WTC11 (cell line): ENCODE measurements around the gene OTUD7B. TPM values are rescaled to one million over a fixed set of nuclear protein-coding genes. Genes with fewer than 3 reads are reported as not detected.

Source experiments
- ATAC-seq: fragments of 200-7000 bp; cut with Tn5 transposase; 2 replicates; pipeline ENCODE4 v1.10.0; 2021; ENCODE audit warnings: mild to moderate bottlenecking, moderate library complexity
- CTCF ChIA-PET: fragments of 300-600 bp; sonication (Branson Sonifier 250); formaldehyde crosslinking; loops from one replicate; lab custom pipeline; 2021; ENCODE audit warnings: antibody characterized with exemption; lab: Charles Lee
- POLR2A ChIA-PET: fragments of 350-600 bp; sonication (Branson Sonifier 250); formaldehyde crosslinking; loops from one replicate; lab custom pipeline; 2021; ENCODE audit warnings: antibody characterized with exemption; lab: Charles Lee
- DNase-seq: peaks from one replicate; pipeline ENCODE4 v3.0.0; 2021; ENCODE audit warnings: low spot score
- H3K27ac Mint-ChIP-seq: 2 replicates; pipeline ENCODE4 v1.8.0; 2021; ENCODE audit warnings: mixed read lengths
- H3K27me3 Mint-ChIP-seq: 2 replicates; pipeline ENCODE4 v1.8.0; 2021; ENCODE audit warnings: low read depth, mild to moderate bottlenecking, moderate library complexity, mixed read lengths
- H3K36me3 Mint-ChIP-seq: 2 replicates; pipeline ENCODE4 v1.8.0; 2021; ENCODE audit warnings: mixed read lengths
- H3K4me1 Mint-ChIP-seq: 2 replicates; pipeline ENCODE4 v1.8.0; 2022; ENCODE audit warnings: mixed read lengths
- H3K4me3 Mint-ChIP-seq: 2 replicates; pipeline ENCODE4 v1.8.0; 2021; ENCODE audit warnings: mild to moderate bottlenecking, moderate library complexity, mixed read lengths
- H3K9me3 Mint-ChIP-seq: 2 replicates; pipeline ENCODE4 v1.8.0; 2021; ENCODE audit warnings: mixed read lengths
- CBFB ChIP-seq: sonication (generic); formaldehyde crosslinking; IDR thresholded peaks from 2 replicates; pipeline ENCODE4 v1.8.1; 2022; ENCODE audit warnings: mild to moderate bottlenecking, low read depth, missing genetic modification reagents
- ELF4 ChIP-seq: sonication (generic); formaldehyde crosslinking; IDR thresholded peaks from 2 replicates; pipeline ENCODE4 v1.8.1; 2022; ENCODE audit warnings: low read depth, mild to moderate bottlenecking, moderate library complexity, missing genetic modification reagents
- JAZF1 ChIP-seq: fragments of 250-450 bp; sonication (Bioruptor Pico); IDR thresholded peaks from 2 replicates; pipeline ENCODE4 v1.9.0; 2021; ENCODE audit warnings: moderate library complexity, mild to moderate bottlenecking, inconsistent platforms
- MYBL2 ChIP-seq: sonication (generic); formaldehyde crosslinking; IDR thresholded peaks from 2 replicates; pipeline ENCODE4 v1.8.1; 2023; ENCODE audit warnings: mild to moderate bottlenecking, moderate library complexity, missing genetic modification reagents
- NFATC4 ChIP-seq: fragments of 250-450 bp; sonication (Bioruptor Pico); IDR thresholded peaks from 2 replicates; pipeline ENCODE4 v1.9.0; 2021; ENCODE audit warnings: mild to moderate bottlenecking
- NFYB ChIP-seq: sonication (generic); formaldehyde crosslinking; conservative IDR thresholded peaks from 2 replicates; pipeline ENCODE4 v1.8.0; 2022; ENCODE audit warnings: low read depth, missing genetic modification reagents
- NR1H2 ChIP-seq: sonication (generic); formaldehyde crosslinking; IDR thresholded peaks from 2 replicates; pipeline ENCODE4 v1.9.0; 2021; ENCODE audit warnings: mild to moderate bottlenecking, moderate library complexity, missing genetic modification reagents
- OVOL2 ChIP-seq: fragments of 250-450 bp; sonication (Bioruptor Pico); IDR thresholded peaks from 2 replicates; pipeline ENCODE4 v1.9.0; 2021; ENCODE audit warnings: mild to moderate bottlenecking, borderline replicate concordance
- SMAD3 ChIP-seq: sonication (generic); formaldehyde crosslinking; IDR thresholded peaks from 2 replicates; pipeline ENCODE4 v1.8.0; 2022; ENCODE audit warnings: missing genetic modification reagents, mild to moderate bottlenecking, borderline replicate concordance
- SOX15 ChIP-seq: fragments of 250-450 bp; sonication (Bioruptor Pico); IDR thresholded peaks from 2 replicates; pipeline ENCODE4 v1.9.0; 2021; ENCODE audit warnings: mild to moderate bottlenecking
- TCF7 ChIP-seq: sonication (generic); formaldehyde crosslinking; IDR thresholded peaks from 2 replicates; pipeline ENCODE4 v1.8.0; 2022; ENCODE audit warnings: mild to moderate bottlenecking, low read depth, missing genetic modification reagents, moderate library complexity
- ZNF121 ChIP-seq: sonication (generic); formaldehyde crosslinking; IDR thresholded peaks from 2 replicates; pipeline ENCODE4 v1.8.0; 2023; ENCODE audit warnings: missing genetic modification reagents
- ZNF396 ChIP-seq: fragments of 250-450 bp; sonication (Bioruptor Pico); IDR thresholded peaks from 2 replicates; pipeline ENCODE4 v1.8.0; 2021; ENCODE audit warnings: mild to moderate bottlenecking, moderate library complexity, borderline replicate concordance
- total RNA-seq: library from RNA; stranded (reverse); gene quantifications from 3 replicates; pipeline ENCODE4 v1.2.3, GENCODE V29; 2021
- TF ChIP-seq, protein P1 (sequence below): sonication (generic); formaldehyde crosslinking; IDR thresholded peaks from 2 replicates; pipeline ENCODE4 v1.8.1; 2023; ENCODE audit warnings: mild to moderate bottlenecking, missing genetic modification reagents, moderate library complexity
- TF ChIP-seq, protein P2 (sequence below): sonication (generic); formaldehyde crosslinking; IDR thresholded peaks from 2 replicates; pipeline ENCODE4 v1.8.0; 2022; ENCODE audit warnings: mild to moderate bottlenecking, missing genetic modification reagents
- TF ChIP-seq, protein P3 (sequence below): sonication (generic); formaldehyde crosslinking; IDR thresholded peaks from 2 replicates; pipeline ENCODE4 v1.8.0; 2022; ENCODE audit warnings: mild to moderate bottlenecking, missing genetic modification reagents
- TF ChIP-seq, protein P4 (sequence below): sonication (generic); formaldehyde crosslinking; IDR thresholded peaks from 2 replicates; pipeline ENCODE4 v1.8.0; 2022; ENCODE audit warnings: mild to moderate bottlenecking, missing genetic modification reagents
- TF ChIP-seq, protein P5 (sequence below): sonication (generic); formaldehyde crosslinking; IDR thresholded peaks from 2 replicates; pipeline ENCODE4 v1.8.1; 2023; ENCODE audit warnings: mild to moderate bottlenecking, missing genetic modification reagents
- TF ChIP-seq, protein P6 (sequence below): fragments of 250-450 bp; sonication (Bioruptor Pico); IDR thresholded peaks from 2 replicates; pipeline ENCODE4 v1.9.0; 2021; ENCODE audit warnings: mild to moderate bottlenecking
- TF ChIP-seq, protein P7 (sequence below): sonication (generic); formaldehyde crosslinking; IDR thresholded peaks from 2 replicates; pipeline ENCODE4 v1.8.1; 2022; ENCODE audit warnings: missing genetic modification reagents, borderline replicate concordance

OTUD7B gene
- total RNA-seq, 1 experiment from 2014 or later: 21.0 TPM

DNA sequence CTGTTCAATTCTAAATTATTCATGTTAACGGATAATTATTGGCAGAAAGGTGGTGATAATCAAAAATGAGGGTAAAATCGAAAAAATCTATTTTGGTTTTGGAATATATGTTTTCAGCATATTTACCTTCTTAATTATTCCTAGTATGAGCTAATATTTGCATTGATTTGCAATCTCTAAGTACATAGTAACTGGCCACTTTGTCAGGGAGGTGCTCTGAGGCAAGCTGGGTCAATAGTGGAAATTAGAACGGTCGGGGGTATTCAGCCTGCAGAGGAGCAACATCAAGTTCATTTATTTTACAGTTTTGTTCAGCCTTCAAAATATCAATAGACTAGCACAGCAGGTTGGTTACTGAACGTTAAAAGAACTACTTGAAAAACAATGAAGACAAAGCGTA is 1.8 kb downstream of the OTUD7B start:
- H3K9me3 Mint-ChIP-seq: no peaks in the 10 kb centered on the region
- ATAC-seq: no peak
- 0 out of 2 replicates have a peak, but pooled peaks cover 3% of the 10 kb centered on the region for H3K36me3 Mint-ChIP-seq
- H3K27me3 Mint-ChIP-seq: no peaks in the 10 kb centered on the region
- H3K27ac Mint-ChIP-seq: peak overlapping the region; percentile 95; the same call in 1 of the 2 replicates
- POLR2A ChIA-PET: interaction anchor here (1.8 to 2.6 kb wide), 3 partner anchors 14 to 154 kb away, joined by 4 to 27 read pairs (median 19); a partner anchor contains a TSS
- peaks cover 22% of the 10 kb centered on the region for H3K4me1 Mint-ChIP-seq
- CTCF ChIA-PET: interaction anchor here (3.3 kb wide), 1 partner anchor 178 kb away, joined by 11 read pairs; no protein-coding TSS in a partner anchor
- TF ChIP-seq SMAD3 (CRISPR knock-in tag): no peak
- TF ChIP-seq, all 79 proteins: peak for 0
- peak overlapping the region; percentile 94 for H3K4me3 Mint-ChIP-seq
- no peak for DNase-seq

DNA sequence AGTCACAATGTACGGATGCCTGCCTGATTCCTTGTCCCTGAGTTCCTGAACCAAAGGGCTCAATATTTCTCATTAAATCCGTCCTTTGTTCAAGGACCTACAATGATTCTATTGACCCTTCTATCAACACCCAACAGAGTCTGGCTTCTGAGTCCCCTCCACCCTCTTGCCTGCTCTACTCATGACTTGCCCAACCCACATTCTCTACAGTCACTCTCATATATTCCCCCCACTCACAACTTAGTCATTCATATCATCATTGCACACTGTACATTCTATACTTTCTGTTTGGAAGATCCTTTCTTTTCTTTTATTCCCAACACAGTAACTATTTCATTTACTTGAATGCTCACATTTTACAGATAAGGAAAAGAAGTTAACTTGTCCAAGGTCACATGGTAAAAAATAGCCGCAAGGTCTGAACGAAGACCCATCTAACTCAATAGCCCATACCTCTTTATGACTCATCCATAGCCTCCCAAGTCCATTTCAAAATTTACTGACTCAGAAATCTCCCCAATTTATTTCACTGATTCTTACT is 3.6 kb downstream of the OTUD7B start:
- CTCF ChIA-PET: no interaction called here
- H3K27me3 Mint-ChIP-seq: no peaks in the 10 kb centered on the region
- H3K27ac Mint-ChIP-seq: peak overlapping the region; percentile 6; the same call in 1 of the 2 replicates
- POLR2A ChIA-PET: interaction anchor here (0.6 kb wide), 1 partner anchor 30 kb away, joined by 4 read pairs; no protein-coding TSS in a partner anchor
- peaks cover 6% of the 10 kb centered on the region for H3K36me3 Mint-ChIP-seq
- H3K4me1 Mint-ChIP-seq: peaks cover 22% of the 10 kb centered on the region
- no peaks in the 10 kb centered on the region for H3K9me3 Mint-ChIP-seq
- ATAC-seq (no peak), DNase-seq (no peak)
- H3K4me3 Mint-ChIP-seq: no peak overlapping the region
- TF ChIP-seq, protein P1, sequence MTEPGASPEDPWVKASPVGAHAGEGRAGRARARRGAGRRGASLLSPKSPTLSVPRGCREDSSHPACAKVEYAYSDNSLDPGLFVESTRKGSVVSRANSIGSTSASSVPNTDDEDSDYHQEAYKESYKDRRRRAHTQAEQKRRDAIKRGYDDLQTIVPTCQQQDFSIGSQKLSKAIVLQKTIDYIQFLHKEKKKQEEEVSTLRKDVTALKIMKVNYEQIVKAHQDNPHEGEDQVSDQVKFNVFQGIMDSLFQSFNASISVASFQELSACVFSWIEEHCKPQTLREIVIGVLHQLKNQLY: no peak
- TF ChIP-seq TCF7 (CRISPR knock-in tag) (no peak), ELF4 (CRISPR knock-in tag) (no peak), CBFB (CRISPR knock-in tag) (no peak), NFATC4 (CRISPR knock-in tag) (no peak), SOX15 (CRISPR knock-in tag) (no peak), NR1H2 (no peak), ZNF396 (no peak), NFYB (CRISPR knock-in tag) (no peak), ZNF121 (CRISPR knock-in tag) (no peak), MYBL2 (CRISPR knock-in tag) (no peak), OVOL2 (CRISPR knock-in tag) (no peak), JAZF1 (CRISPR knock-in tag) (no peak)
- TF ChIP-seq, protein P2, sequence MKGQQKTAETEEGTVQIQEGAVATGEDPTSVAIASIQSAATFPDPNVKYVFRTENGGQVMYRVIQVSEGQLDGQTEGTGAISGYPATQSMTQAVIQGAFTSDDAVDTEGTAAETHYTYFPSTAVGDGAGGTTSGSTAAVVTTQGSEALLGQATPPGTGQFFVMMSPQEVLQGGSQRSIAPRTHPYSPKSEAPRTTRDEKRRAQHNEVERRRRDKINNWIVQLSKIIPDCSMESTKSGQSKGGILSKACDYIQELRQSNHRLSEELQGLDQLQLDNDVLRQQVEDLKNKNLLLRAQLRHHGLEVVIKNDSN: no peak
- TF ChIP-seq, protein P3, sequence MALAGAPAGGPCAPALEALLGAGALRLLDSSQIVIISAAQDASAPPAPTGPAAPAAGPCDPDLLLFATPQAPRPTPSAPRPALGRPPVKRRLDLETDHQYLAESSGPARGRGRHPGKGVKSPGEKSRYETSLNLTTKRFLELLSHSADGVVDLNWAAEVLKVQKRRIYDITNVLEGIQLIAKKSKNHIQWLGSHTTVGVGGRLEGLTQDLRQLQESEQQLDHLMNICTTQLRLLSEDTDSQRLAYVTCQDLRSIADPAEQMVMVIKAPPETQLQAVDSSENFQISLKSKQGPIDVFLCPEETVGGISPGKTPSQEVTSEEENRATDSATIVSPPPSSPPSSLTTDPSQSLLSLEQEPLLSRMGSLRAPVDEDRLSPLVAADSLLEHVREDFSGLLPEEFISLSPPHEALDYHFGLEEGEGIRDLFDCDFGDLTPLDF (CRISPR knock-in tag): no peak
- TF ChIP-seq, protein P4, sequence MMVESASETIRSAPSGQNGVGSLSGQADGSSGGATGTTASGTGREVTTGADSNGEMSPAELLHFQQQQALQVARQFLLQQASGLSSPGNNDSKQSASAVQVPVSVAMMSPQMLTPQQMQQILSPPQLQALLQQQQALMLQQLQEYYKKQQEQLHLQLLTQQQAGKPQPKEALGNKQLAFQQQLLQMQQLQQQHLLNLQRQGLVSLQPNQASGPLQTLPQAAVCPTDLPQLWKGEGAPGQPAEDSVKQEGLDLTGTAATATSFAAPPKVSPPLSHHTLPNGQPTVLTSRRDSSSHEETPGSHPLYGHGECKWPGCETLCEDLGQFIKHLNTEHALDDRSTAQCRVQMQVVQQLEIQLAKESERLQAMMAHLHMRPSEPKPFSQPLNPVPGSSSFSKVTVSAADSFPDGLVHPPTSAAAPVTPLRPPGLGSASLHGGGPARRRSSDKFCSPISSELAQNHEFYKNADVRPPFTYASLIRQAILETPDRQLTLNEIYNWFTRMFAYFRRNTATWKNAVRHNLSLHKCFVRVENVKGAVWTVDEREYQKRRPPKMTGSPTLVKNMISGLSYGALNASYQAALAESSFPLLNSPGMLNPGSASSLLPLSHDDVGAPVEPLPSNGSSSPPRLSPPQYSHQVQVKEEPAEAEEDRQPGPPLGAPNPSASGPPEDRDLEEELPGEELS (CRISPR knock-in tag): no peak
- TF ChIP-seq, protein P5, sequence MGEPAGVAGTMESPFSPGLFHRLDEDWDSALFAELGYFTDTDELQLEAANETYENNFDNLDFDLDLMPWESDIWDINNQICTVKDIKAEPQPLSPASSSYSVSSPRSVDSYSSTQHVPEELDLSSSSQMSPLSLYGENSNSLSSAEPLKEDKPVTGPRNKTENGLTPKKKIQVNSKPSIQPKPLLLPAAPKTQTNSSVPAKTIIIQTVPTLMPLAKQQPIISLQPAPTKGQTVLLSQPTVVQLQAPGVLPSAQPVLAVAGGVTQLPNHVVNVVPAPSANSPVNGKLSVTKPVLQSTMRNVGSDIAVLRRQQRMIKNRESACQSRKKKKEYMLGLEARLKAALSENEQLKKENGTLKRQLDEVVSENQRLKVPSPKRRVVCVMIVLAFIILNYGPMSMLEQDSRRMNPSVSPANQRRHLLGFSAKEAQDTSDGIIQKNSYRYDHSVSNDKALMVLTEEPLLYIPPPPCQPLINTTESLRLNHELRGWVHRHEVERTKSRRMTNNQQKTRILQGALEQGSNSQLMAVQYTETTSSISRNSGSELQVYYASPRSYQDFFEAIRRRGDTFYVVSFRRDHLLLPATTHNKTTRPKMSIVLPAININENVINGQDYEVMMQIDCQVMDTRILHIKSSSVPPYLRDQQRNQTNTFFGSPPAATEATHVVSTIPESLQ (CRISPR knock-in tag): no peak
- TF ChIP-seq, protein P6, sequence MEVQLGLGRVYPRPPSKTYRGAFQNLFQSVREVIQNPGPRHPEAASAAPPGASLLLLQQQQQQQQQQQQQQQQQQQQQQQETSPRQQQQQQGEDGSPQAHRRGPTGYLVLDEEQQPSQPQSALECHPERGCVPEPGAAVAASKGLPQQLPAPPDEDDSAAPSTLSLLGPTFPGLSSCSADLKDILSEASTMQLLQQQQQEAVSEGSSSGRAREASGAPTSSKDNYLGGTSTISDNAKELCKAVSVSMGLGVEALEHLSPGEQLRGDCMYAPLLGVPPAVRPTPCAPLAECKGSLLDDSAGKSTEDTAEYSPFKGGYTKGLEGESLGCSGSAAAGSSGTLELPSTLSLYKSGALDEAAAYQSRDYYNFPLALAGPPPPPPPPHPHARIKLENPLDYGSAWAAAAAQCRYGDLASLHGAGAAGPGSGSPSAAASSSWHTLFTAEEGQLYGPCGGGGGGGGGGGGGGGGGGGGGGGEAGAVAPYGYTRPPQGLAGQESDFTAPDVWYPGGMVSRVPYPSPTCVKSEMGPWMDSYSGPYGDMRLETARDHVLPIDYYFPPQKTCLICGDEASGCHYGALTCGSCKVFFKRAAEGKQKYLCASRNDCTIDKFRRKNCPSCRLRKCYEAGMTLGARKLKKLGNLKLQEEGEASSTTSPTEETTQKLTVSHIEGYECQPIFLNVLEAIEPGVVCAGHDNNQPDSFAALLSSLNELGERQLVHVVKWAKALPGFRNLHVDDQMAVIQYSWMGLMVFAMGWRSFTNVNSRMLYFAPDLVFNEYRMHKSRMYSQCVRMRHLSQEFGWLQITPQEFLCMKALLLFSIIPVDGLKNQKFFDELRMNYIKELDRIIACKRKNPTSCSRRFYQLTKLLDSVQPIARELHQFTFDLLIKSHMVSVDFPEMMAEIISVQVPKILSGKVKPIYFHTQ: no peak
- TF ChIP-seq, protein P7, sequence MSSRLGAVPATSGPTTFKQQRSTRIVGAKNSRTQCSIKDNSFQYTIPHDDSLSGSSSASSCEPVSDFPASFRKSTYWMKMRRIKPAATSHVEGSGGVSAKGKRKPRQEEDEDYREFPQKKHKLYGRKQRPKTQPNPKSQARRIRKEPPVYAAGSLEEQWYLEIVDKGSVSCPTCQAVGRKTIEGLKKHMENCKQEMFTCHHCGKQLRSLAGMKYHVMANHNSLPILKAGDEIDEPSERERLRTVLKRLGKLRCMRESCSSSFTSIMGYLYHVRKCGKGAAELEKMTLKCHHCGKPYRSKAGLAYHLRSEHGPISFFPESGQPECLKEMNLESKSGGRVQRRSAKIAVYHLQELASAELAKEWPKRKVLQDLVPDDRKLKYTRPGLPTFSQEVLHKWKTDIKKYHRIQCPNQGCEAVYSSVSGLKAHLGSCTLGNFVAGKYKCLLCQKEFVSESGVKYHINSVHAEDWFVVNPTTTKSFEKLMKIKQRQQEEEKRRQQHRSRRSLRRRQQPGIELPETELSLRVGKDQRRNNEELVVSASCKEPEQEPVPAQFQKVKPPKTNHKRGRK: no peak
